Stimulated activated naive CD4-positive, alpha-beta T cell treated with Interleukin-2 at 50 U/mL for 16 hours (primary cell): ENCODE measurements around the gene KIRREL3.

ENCODE experiments used
- DNase-seq: peaks from one replicate; lab custom pipeline; 2025; lab: John Stamatoyannopoulos, UW

The KIRREL3 gene

DNA sequence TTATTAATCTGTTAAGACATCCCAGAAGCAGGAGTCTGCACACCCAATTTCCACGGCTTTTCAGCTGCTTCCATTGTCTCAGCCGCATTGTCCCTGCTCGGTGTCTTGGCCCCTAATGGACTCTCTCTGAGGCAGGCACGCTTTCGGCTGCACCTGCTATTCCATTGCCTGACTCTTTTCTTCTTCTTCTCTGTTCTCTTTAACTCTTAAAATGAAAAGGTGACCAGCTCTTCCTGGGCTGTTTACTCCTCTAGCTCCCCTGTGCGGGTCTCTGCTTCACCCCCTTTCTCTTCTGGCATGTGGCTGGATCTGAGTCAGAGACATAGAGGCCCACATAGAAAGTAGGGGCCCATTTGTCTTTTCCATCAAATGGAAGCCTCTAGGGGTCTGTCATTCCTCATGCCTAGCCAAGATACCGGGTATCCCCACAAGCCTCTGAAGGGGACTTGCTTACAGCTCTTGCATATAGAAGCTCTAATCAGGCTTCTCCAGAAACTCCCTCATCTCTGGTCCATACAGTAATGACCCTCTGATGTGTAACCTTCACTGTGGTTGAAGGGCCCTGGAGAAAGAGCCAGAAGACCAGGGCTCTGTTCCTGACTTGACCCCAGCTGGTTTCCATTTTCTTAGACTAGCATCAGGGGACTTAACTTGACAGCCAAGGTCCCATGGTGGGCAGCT, 401.2 kb downstream of the KIRREL3 start:
- no peak for DNase-seq

DNA sequence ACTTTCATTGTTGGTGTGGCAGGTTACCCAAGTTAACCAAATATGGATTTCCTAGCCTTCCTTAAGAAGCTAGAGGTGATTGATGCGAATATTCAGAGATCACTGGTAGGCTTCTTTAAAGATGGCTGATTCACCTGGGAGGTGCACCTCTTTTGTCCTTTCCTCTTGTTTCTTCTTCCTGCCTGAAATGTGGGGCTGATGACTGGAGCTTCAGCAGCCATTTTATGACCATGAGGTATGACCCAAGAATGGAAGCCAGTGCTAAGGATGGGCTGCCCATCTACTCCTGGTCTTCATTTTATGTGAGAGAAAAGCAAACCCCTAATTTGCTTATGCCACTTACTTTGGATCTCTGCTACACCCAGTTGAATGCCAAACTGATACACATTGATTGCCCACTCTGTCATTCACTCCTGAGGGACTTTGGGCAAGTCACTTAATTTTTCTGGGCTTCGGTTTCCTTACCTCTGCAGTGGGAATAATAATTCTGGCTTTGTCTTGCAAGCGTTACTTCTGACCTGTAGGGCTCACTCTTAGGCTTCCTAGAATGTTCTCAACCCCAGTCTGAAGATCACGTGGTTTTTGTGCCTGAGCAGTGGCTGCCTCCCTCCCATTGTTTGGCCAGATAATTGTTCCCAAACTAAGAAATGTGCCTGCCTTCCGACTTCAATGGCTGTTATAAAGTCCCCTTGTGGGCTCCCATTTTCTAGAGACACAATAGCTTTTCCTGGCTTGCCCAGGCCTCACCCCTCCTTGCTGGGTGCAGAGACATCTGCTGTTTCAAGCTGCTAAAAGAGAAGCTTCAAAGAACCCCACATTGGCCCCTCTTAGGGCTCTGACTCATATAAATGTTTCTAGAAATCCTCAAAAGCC, 402.0 kb downstream of the KIRREL3 start:
- no peak for DNase-seq

DNA sequence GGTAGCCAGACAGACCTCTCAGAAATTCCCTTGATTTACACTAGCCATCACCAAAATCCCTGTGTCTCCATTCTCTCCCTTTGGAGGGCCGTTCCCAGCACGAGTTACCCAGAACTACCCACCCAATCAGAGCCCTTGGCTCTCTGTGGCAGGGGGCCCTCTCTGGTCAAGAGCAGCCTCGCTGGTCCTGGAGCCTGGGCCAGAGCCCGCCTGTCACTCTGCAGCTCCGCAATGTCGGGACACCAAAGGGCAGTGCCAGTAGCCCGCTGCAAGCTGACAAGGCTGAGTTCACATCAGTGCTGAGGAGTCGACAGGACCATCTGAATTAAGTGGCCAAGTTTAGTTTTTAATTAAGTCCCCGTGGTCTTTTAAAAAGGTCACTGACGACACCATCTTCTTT, 403.5 kb downstream of the KIRREL3 start:
- no peak for DNase-seq

GRCh38 chr11:126596474-126596873, 404.1 kb downstream of the KIRREL3 start:
- no peak for DNase-seq

DNA sequence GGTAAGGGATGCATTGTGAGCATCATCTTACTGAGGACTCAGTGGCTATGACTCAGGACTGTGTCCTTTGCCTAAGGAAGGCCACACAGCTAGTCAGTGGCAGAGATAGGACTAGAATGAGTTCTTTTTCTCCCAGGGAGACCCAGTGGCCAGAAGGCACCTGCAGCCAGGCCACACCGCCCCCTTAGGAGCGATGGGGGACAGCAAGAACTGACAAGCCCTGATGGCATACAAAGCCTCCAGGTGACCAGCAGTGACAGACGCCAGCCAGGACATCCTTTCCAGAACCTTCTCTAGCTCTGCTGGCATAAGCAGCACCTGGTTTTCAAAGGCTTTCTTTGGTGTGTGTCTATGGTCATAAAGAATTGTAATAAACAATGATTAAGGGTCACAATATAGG, 405.0 kb downstream of the KIRREL3 start:
- no peak for DNase-seq

GRCh38 chr11:126594921-126595367, 405.6 kb downstream of the KIRREL3 start:
- no peak for DNase-seq

DNA sequence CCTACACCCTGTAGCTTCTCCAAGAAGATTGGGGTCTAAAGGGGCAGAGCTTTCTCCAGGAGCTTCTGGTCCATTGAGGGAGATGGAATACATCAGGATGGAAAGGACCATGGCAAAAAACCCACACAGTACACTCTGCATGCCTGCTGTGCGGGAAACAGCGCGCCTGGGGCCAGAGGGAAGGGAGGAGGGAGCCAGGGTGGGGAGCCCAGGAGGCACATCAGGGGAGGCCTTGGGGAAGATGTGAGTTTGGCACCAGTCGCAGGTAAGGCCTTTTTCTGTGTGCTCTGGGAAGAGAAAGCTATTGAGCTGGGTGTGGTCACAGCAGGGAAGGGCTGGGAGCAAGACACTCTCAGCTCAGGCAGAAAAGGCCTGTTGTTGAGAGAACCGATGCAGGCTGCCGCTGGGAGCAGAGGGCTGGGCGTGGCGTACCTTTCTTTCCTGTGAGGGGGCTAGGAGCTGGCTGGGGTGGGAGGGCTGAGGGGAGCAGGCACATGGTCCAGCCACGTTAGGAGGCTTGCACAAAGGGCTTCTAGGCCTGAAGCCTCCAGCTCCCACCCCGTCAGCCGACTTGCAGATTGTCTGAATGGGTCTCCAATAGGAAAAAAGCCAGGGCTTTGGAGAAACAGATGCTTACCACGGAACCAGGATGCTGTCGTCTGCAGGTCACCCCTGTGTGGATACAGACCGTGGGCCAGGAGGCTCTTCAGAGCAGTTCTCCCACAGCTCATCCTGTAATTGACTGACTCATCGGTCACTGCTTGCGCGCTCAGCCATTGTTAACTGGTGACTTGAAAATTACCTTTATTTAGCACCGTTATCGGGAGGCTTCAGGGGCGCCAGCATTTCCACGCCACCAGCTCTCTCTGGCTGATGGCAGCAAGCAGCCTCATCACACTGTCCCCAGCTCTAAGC, 407.8 kb downstream of the KIRREL3 start:
- no peak for DNase-seq

DNA sequence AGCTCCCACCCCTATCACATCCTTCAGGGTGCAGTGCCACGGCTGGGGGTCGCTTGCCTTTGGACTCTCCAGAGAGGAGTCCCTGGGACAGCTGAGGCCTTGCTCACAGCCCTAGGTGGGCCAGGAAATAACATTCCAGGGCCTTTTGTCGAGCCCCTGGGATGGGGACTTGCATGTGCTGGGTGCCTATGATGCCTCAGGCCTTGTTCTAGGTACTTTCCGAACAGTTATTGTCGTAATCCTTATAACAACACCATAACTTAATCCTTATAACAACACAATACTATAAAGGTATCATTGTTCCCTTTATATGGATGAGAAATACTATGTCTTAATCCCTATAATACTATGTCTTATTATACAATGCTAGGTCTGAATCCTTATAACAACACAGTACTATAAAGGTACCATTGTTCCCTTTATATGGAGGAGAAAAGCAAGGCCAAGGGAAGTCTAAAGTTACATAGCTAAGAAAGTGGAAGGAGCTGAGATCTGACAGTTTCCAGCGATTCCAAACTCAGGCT, 408.5 kb downstream of the KIRREL3 start:
- DNase-seq: no peak

DNA sequence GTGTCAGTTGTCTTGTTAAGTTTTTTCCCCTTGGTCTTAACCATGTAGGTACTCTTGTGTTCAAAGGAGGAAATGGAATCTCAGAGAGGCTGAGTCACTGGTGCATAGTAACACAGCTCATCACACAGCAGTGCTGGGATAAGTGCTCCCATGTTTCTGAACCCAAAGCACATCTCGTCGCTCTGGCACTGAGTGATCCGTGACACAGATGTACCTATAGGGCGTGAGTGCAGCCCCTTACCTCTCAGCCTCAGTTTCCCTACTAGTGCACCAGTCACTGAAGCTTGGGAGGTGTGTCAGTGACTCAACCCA, 411.1 kb downstream of the KIRREL3 start:
- no peak for DNase-seq

DNA sequence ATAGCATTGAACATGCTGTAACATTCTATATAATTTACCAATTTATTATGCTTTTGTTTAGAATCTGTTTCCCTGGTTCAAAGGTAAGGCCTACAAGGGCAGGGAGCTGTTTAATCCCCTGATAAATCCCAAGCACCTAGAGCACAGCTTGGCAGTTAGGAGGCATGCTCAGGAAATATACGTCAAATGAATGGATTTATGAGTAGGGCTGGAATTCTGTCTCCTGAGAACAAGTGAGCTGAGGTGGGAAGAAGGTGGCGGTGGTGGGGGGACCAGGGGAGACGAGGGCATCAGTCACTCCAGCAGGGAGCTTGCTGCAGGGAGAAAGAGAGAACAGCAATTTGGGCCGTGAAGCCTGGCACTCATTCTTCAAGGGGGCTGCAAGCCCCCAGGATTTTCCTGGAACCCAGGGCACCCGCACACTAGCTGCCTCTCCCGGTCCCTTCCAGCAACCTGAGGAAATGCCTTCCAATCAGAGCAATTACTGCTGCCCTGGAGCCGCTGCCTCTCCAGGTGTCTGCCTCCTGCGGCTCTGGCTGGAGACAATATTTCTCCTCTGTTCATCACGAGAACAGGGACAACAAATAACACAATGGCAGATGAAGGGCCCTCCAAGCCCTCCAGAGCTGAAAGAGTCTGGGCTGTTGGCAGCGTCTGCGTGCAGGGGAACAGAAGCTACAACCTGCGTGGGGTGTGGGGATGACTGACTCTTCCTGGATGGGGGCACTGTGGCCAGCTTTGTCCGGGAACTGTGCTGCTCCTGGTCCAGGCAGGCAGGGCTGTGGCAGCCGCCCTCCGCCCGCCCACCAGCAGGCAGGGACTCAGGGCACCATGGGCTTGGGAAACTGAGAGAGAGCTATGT, 411.7 kb downstream of the KIRREL3 start:
- DNase-seq: no peak

DNA sequence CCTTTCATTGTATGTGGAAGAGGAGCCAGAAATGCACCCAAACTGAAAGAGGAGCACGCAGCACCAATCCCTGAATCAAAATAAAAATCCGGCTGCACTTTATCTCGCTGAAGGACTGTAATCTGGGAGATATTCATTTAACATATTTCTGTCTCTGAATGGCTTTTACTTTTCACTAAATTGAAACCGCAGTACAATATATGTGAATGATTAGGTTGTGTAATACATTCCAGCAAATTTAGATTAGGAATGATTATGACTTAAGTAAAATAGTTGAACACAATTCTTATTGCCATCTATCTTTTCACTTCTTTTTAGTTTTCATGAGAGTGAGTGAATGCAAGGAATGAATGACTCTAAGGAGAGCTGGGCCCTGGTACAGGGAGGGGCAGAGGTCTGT, 413.0 kb downstream of the KIRREL3 start:
- no peak for DNase-seq

DNA sequence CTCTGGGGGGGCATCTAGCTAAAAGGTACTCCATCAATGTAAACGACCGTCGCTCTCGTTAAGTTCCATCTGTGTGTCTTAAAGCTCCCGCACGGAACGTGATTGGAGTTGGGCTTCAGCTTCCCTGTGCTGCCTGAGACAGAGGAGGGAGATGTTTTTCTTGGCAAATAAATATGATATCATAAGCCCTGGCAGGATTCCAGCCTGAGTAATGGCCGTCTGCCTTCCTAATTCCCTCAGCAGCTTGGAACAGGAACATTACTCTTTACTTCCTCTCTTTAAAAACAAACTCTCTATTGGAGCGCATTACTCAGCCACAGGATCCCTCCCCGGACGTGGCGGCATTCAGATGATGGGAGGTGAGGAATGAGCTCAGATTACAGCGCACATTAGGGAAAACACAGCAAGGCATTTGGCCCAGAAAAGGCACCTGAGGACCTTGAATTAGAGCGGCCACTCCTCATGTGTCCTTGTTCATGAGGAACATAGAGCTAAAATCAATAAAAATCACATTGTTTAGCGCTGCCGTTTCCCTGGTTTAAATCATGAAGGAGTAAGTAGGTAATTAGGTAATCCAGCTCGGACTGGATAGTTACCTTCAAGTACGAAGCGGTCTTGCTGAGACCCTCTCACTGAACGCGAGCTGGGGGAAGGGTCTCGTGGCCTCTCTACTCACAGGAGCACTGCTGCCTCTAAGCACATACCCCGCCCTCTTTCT, 414.6 kb downstream of the KIRREL3 start:
- no peak for DNase-seq

GRCh38 chr11:126585388-126585773, 415.2 kb downstream of the KIRREL3 start:
- no peak for DNase-seq

DNA sequence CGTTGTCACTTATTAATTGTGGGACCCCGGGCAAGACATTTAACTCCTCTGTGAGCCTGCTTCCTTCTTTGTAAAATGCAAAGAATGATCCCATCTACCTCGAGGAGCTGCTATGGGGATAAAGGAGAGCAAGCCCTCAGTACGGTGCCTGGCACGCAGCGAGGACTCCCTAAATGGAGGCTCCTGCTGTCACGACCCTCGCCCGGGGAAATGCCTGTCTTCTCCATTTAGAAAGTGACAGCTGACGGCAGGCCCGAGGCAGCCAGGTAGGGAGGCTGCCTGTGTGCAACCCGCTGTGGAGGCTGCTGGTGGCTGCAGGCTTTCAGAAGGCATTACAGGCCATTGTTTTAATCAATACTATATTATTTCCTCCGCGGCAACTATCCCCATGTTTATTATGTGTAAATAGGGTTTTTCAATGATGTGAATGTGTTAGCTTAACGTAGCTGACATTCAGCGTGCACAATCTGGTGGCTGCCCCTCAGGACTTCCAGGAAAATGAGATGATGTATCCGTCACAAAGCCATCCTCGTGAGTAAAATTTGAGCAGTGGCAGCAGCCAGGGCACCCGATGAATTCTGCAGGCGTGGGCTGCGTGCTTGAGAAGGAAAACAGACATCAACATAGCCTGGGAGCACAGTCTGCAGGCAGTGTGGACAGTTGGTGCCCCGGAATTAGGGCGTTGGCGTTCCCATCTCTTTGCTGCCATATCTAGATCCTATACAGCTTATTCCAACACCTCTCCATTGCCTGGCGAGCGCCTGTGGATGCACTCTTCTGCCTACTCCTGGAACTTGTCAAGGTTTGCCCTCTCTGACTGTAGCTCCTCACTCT, 416.8 kb downstream of the KIRREL3 start:
- DNase-seq: no peak

DNA sequence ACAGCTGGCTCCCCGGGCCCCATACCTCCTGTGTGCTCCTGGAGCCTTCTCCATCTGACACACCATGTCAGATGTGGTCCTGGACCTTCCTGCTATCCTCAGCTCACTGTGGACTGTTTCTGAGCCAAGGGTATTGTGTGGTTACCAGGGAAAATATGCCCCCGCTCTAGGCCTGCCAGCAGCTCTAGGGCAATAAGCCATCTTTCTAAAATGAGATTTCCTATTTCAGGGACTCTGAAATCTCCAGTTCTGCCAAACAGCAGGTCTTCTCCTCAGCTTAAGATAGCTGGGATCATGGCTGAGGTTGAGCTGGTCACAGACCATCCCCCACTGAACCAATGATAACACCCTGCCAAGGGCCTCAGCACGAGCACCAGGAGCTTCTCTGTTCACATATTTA, 417.5 kb downstream of the KIRREL3 start:
- no peak for DNase-seq

DNA sequence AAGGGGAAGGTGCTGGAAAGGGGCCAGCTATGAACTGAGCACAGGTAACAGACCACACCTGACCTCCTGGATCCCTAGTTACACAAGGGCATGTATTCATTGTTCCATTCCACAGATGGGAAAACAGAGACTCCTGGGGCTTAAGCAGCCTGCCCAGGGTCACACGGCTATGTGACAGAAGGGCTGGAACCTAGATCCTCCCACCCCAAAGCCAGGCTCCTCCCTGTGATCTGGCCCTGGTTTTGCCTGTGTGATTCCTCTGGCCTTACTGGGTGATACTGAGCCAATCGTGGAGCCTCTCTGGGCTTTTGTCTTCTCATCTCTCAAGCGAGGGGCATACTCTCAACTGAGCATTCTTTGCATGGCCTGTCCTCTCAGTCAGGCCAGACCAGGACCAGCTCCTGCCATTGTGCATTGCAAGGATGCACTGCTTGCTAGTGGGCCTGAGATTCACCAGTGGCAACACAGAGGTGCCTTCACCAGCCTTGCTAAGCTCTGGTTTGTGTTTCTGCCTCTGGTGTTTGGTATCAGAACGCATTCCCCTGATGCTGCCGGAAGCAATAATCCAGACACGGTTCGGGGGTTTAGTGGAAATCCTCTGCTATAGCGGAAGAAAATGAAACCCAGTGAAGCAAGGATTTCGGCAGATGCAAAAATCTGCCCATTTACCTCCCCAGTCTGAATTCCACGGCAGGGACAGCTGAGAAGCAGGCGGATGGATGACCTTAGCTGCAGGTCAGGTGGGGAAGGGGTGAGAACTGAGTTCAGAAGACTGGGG, 418.5 kb downstream of the KIRREL3 start:
- DNase-seq: no peak

DNA sequence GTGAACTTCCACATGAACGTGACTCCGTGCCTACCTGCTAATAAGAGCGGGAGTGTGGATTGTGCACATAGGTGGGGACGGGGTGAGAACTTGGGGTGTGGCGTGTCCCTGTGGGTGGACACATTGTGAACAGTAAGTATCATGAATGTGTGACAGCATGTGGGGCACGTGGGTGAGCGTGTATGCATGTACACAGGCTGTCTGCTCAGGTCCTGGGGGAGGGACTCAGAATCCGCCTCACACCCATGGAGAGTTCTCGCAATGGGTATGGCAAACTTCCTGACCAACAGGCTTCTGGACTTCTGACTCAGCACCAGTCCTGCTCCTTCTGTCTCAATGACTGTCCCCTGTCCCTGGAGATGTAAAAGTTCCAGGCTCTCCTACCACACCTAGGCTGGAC, 422.1 kb downstream of the KIRREL3 start:
- no peak for DNase-seq

DNA sequence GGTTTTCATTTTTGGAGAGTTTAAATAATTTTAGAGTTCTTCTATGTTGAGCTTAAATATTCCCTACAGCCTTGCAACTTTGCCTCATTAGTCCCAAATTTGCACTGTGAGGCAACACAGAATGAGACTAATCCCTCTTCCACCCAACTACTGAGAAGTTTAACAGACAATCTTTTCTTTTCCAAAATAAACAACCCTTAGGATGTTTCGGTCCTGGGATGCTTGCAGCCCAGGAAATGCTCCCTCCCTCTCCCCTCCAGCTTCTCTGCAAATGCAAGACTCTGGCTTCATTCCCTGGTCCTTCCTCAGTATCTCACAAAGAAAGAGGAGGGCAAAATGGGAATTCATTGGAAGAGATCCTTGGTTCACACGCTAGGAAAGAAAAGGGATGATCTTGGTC, 422.5 kb downstream of the KIRREL3 start:
- DNase-seq: no peak

DNA sequence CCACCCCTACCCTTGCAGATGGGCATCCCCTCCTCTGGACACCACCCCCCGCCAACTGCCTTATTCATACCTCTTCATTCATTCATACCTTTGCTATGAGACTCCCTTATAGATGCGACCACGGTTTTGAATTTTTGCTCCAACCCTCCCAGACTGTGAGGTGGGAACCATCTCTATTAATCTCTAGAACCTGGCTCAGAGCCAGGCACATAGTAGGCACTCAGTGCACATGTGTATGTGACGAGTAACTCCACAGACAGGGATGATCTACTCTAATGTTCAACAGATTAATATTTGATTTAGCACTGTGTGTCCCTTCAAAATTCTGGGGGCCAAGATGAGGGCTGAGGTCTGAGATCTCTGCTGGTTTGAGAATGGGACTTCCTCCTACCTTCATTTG, 424.7 kb downstream of the KIRREL3 start:
- no peak for DNase-seq
